HK-2 (cell line): Measurements from ENCODE around the gene RUNDC3A.

ENCODE experiments used
- DNase-seq: peaks from one replicate; pipeline ENCODE4 v3.0.0-alpha.2; 2018; ENCODE audit not compliant: unreplicated experiment

RUNDC3A gene

GRCh38 chr17:44283344-44284023 is 24.9 kb upstream of the RUNDC3A start:
- no peak for DNase-seq

GRCh38 chr17:44284024-44284400 is 24.4 kb upstream of the RUNDC3A start:
- DNase-seq, result no peak

GRCh38 chr17:44287651-44288050 is 20.8 kb upstream of the RUNDC3A start:
- DNase-seq, result no peak

- DNase-seq, result no peak
Observed at GRCh38 chr17:44293509-44294226, 14.7 kb upstream of the RUNDC3A start.

- no peak for DNase-seq
Observed at GRCh38 chr17:44297975-44298374, 10.4 kb upstream of the RUNDC3A start.

- no peak for DNase-seq
Observed at GRCh38 chr17:44304651-44305050, 3.8 kb upstream of the RUNDC3A start.

- DNase-seq, result peak; percentile 59
Observed at GRCh38 chr17:44307387-44308186, 814 bp upstream of the RUNDC3A start.

- DNase-seq, result no peak
Observed at GRCh38 chr17:44308865-44309264, 464 bp downstream of the RUNDC3A start.

- no peak for DNase-seq
Observed at GRCh38 chr17:44309472-44309871, 1.1 kb downstream of the RUNDC3A start.

- no peak for DNase-seq
Observed at GRCh38 chr17:44310188-44310587, 1.8 kb downstream of the RUNDC3A start.

- DNase-seq, result no peak
Observed at GRCh38 chr17:44310609-44311376, 2.4 kb downstream of the RUNDC3A start.

- no peak for DNase-seq
Observed at GRCh38 chr17:44311562-44312181, 3.3 kb downstream of the RUNDC3A start.

GRCh38 chr17:44312396-44313104 is 4.1 kb downstream of the RUNDC3A start:
- DNase-seq, result no peak

GRCh38 chr17:44314031-44314430 is 5.6 kb downstream of the RUNDC3A start:
- DNase-seq, result no peak

GRCh38 chr17:44314524-44314868 is 6.1 kb downstream of the RUNDC3A start:
- DNase-seq, result no peak

GRCh38 chr17:44314869-44315661 is 6.7 kb downstream of the RUNDC3A start:
- DNase-seq, result no peak

- no peak for DNase-seq
Observed at GRCh38 chr17:44315760-44316731, 7.6 kb downstream of the RUNDC3A start.

- DNase-seq, result no peak
Observed at GRCh38 chr17:44317545-44317944, 9.1 kb downstream of the RUNDC3A start.
